Glomerular visceral epithelial cell (primary cell): ENCODE results near the gene ORC2.
"Not testable (repeated sequence)": the region's sequence is repeated elsewhere in the genome, so short reads cannot be mapped to it uniquely, and the experiment has no call there.

Experiments used
- DNase-seq: peaks from one replicate; pipeline ENCODE4 v3.0.0-alpha.2; 2016; ENCODE audit errors: extremely low spot score

Gene ORC2

DNA sequence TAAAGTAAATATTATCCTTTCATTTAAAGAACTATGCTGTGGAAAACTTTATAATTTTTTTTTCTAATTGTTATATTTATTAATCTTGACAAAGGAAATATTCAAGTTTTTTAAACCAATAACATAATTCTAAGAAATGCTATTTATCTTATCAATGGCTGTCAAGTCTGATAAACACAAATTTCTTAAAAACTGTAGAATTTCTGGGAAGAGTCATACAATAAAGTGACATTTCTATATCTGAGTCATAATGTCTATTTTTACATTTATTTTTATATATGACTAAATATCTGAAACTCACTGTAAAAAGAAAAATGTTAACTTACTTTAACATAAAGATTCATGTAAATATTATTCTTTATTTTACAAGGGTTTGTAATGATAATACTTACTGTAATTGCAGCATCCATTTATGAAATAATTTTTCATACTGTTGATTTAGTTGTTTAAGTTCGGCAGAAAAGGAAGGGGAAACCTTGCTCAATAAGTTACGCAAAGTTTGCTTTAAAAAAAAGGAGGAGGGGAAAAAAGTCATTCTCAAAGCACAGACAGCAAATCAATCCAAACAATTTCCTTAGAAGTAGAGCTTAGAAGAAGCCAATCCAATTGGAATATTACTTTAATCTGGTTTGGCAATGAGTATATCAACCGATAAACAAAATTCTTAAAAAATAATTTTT, 32.4 kb downstream of the ORC2 start:
- DNase-seq: no peak

DNA sequence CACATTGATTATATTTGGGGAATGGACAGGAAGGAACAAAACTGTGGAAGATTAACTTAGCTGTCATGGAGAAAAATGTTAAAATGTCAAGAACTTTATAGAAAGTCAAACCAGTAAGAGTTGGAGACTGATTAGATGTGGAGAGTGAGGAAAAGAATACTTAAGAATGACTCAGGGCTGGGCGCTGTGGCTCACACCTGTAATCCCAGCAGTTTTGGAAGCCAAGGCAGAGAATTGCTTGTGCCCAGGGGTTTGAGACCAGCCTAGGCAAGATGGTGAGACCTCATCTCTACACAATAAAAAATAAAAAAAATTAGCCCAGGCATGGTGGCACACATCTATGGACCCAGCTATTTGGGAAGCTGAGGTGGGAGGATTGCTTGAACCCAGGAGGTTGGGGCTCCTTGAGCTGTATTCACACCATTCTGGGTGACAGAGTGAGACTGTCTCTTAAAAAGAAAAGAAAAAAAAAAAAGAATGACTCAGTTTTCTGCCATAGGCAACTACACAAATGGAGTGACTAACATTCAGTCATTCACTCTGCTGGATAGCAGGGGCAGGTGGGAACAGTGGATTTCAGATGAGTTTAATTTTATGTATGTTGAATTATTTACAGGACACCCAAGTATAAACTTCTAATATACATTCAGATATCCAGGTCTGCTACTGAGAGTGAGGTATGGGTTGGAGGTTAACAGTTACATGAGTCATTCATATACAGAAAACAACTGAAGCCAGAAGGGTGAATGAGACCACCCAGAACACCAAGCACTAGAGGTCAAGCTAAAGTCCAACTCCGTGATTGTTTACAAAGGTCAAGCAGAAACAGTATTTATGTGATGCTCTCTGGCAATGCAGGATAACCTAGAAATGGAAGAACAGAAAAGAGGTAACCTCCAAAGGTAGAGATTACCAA, 33.9 kb downstream of the ORC2 start:
- no peak for DNase-seq

DNA sequence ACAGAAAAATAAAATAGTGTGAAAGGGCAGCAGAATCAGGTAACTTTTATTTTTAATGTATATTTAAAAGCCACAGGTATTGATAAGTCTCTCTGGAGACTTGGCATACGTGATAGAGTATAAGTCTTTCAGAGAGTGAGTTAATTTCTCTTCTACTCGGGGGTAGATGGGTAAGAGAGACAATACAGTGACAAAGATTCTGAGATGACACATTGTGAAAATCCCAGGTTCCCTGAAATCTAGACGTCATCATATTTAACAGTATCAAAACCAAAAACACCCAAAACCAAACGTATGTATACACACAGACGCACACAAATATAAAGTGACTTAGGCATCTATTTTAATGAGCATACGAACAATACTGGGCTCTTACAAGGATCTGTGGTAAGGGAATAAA, 41.0 kb downstream of the ORC2 start:
- no peak for DNase-seq

DNA sequence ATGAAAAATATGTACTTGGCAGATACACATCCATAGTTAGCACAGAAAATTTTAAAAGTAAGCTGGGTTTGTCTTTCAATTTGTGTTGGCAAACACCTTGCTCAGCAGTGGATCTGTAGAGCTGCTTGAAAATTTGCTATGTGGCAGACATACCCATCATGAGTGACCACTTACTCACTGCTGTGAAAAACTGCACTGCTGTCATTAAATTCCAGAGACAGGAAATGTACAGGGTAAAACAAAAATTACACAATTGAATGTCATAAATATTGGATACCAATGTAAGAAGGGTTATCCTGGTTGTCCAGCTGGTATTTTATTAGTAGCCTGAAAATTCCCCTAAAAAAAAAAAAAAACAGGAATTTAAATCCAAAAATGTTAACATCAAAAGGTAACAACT, 49.8 kb downstream of the ORC2 start:
- DNase-seq: no peak

DNA sequence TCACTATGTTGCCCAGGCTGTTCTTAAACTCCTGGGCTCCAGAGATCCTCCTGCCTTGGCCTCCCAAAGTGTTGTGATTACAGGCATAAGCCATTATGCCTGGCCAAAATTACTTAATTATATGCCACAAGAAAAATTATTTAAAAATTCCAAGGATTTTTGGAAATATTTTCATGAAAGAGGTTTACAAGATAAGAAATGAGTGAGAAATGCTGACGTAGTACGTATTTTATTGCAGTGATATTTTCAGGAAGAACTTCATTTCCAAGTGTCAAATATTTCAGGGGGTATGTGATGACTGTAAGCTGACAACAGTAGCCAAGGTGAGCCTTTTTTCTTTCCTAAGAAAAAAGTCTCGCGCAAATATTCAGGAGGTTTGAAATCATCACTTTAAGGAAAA, 53.5 kb downstream of the ORC2 start:
- no peak for DNase-seq

DNA sequence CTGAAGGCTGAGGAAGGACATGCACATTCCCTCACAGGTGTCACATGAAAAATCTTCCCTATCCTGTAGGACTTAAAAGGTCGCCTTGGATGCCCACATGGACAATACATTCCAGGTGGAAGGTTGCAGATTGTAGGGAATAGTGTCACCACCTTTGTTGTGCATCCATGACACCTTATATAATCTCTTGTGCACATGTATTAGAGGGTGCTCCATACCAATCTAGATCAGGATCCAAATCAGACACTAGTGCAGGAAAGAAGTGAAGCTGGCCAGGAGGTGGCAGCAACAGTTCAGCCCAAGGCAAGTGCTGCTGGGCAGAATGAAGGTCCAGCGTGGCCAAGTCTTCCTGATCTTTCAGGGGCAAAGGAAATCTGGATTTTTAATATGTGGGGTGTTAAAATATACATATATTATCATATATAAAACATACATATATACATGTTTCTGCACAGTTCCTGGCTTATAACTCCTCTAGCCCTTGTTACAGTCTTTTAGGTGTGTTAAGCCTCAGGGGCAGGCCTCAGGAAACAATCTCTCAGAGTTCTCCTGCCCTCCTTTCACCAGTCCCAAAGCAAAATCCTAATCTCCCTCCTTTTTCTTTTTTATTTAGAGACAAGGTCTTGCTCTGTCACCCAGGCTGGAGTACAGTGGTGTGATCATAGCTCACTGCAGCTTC, 57.7 kb downstream of the ORC2 start:
- DNase-seq: peak; percentile 79

DNA sequence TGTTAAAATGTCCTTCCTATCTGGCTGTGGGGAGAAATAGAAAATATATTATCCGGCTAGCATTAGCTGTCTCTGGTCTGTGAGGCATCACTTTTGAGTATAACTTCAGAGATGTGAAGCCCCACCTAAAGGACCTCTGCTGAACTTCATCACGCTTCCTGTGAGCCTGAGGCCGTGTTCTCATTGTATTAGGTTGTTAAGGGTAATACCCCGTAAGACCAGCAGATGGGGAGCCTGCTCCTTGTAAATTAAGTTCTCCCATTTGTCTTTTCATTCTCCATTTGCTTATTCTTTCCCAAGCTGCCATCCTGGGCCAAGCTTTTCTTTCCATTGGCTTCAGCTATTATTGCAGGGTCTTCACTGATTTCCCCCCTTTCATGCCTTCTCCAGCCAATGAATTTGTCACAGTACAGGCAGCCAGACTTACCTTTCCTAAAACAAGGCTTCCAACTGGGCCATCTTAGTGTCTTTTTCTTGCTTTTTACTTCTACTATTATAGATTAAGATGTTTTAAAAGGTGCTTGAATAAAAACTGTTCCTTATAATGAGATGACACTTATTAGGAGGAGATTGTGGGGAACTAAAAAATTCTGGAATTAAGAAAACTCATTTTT, 61.9 kb downstream of the ORC2 start:
- peak; percentile 93 for DNase-seq

DNA sequence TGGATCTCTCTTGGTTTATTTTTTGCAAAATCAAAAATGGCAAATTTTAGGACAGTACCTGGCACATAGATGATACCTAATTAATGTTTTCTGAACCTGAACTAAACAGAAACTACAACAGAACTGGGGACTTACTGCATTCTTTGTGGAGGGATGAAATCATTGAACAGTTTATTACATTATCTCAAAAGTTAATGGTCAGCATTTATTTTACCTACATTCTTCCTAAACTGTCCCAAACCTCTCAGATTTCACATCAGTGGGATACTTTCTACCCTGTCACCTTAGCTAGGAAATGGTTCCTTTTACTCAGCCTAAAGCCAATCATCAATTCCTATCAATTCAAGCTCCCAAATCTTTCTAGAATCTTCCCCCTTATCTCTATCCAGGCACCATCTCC, 64.0 kb downstream of the ORC2 start:
- DNase-seq: no peak

DNA sequence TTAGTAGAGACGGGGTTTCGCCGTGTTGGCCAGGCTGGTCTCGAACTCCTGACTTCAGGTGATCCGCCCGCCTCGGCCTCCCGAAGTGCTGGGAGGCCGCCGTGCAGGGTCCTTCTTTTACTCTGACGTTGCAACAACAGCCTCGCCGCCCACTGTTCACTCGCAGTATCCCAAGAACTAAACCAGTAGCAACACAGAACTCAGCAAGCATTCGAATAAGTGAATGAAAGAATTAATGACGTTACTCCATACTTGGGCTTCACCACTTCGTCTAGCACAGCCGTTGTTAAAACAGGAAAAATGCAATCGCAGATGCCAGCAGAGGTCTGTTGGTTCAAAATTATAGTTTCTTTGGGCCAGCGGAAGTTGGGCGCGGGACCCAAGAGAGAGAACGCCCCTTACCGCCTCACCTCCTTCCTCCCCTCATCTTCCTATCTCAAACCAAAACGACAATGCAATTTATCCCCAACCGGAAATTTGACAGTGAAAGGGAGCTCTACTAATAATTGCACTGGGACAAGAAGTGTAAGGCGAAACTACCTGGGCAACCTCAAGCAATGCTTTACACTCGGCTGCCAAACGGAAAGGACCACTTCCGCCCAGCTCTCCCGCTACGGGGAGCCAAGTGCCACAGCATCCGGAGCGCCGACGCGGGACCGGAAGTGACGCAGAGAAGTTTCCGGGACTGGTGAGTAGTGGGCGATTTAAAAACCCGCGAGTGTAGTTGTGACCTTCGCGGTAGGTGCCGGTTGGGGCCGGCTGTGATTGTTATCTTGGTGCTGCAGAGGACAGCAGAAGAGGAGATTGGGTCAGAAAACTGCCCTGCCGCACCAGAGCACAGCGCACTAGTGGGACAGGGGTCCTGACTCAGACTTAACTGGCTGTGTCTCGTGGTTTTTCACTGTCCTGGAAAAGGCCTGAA, 74.5 kb downstream of the ORC2 start, which contains the start of the genes NIF3L1 and PPIL3:
Gene NIF3L1 (plus strand): TSS at position 668 of the 922 bp plus-strand sequence. CDS start 2,573 bp downstream, outside the sequence.
Gene PPIL3 (minus strand): TSS at position 374 of the 922 bp plus-strand sequence. CDS start 1,462 bp downstream, outside the sequence.
- peak; percentile 98 for DNase-seq

DNA sequence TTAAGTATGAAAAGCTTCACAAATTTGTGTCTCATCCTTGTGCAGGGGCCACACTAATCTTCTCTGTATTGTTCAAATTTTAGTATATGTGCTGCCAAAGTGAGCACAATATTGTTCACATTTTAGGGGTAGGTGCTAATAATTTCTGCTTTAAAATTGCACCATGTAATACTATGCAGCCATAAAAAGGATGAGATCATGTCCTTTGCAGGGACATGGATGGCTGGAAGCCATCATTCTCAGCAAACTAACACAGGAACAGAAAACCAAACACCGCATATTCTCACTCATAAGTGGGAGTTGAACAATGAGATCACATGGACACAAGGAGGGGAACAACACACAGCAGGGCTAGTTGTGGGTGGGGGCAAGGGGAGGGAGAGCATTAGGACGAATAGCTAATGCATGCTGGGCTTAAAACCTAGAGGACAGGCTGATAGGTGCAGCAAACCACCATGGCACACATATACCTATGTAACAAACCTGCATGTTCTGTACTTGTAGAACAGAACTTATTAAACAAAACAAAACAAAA, 81.7 kb downstream of the ORC2 start:
- not testable (repeated sequence) for DNase-seq

DNA sequence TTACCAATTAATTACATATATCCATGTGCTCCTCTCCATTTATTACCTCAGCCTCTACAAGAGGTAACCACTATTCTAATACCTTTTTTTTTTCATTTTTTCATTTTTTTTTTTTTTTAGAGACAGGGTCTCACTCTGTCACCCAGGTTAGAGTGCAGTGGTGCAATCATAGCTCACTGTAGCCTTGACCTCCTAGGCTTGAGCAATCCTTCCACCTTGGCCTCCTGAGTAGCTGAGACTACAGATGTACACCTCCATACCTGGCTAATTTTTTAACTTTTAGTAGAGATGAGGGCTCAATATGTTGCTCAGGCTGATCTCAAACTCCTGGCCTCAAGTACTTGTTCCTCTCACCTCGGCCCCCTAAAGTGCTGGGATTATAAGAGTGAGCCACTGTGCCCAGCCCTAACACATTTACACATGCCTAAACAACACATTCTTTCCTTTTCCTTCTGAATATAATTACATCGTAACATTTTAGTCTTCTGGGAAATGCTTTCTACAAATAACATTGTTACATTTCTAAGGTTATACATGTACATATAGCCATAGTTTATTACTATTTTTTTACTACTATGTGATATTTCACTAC, 85.1 kb downstream of the ORC2 start:
- DNase-seq: no peak

DNA sequence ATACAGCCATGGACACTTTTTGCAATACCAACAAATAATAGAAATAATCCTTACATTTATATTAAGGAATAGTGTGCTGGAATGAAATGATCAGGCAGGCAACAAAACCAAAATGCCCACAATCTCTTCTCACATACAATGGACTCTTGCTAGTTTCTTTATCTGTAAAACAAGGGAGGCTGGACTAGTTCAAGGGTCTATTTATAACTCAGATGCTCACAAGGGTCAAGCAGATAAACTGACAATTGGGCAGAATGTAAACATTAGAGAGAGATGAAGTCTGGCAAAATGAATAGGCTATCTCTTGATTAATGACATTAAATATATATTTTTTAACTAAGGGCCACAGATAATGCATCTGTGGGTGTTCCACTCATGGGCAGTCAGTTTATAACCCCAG, 86.0 kb downstream of the ORC2 start:
- DNase-seq: no peak

DNA sequence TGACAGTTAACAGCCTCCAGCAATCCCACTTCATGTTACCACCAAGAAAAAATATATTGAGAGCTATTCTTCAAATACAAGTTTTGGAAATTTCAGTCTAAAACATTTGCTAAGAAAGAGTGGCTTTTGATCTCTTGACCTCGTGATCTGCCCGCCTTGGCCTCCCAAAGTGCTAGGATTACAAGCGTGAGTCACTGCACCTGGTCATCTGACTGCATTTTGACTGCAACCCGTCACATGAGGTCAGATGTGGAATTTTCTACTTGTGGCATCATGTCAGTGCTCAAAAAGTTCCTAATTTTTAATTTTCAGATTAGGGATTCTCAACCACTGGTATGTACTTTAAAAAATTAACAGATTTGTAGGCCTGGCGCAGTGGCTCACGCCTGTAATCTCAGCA, 89.9 kb downstream of the ORC2 start:
- no peak for DNase-seq

DNA sequence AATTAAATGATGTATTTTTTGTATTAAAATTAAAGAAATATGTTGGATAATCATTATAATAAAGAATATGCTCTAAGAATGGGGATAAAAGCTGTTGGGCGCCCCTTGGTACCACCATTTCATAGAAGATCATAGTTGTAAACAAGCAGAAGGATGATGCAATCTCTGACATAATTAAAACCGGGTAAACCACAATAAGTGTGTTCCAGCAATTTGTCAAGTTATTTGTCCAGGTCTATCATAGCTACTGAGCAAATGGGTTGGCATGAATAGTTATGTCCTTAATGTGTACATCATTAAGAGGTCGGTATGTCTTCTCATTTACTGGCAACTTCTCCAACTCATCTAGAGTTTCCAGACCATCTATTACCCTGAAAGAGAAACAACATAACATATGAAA, 92.3 kb downstream of the ORC2 start:
- DNase-seq: no peak

DNA sequence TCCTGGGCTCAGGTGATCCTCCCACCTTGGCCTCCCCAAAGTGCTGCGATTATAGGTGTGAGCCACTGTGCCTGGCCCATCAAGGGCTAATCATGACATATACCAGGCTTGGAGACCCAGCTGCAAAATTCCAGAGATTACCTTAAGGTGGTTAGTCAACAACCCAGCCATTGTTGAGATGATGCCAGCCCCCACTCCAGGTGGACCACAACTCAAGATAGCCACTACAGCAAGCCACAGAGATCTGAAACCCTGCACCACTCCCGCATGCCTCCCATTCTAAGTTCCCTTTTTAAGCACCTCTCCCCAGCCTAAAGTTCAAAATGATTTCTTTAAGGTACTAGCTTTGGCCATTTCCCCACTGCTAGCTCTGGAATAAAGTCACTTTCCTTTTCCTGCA, 94.4 kb downstream of the ORC2 start:
- DNase-seq: no peak

DNA sequence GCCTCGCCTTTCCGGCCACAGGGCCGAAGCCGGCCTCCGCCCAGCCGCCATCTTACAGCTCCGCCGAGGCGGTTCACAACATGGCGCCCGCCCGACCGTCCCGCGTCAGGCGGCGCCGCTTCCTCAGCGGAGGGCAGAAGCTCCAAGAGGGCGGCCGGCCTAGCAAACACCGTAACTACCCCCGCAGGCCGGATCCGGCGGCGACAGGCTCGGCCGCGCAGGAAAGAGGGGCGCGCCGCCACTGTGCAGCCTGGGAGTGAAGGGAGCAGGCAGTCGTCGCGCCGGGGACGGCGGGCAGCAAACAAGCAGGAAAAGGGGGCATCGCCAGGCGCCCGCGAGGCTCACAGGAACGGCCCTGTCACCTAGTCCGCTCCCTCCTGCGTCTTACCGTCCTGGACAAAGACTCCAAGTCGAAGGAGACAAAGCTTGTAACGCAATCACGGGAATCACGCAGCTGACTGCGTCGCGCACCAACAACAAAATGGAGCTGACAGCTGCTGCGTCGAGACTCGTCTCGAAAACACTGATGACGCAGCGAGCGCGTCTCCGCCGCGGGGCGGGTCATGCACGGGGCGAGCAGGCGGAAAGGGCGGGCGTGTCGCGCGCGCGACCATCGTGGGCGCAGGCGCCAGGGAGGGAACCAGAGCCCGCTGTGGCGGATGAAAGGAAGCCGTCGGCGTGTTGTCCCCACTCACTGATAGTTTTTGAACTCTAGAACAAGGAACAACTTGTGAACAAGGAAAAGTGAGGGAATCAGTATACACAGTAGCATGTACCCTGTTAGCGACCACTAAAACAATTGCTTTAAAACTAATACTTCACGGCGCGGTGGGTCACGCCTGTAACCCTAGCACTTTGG, 99.1 kb downstream of the ORC2 start, which contains the start of gene CLK1:
Gene CLK1 (minus strand): TSS at position 483 of the 859 bp plus-strand sequence. CDS start 2,796 bp downstream, outside the sequence.
- peak; percentile 92 for DNase-seq

DNA sequence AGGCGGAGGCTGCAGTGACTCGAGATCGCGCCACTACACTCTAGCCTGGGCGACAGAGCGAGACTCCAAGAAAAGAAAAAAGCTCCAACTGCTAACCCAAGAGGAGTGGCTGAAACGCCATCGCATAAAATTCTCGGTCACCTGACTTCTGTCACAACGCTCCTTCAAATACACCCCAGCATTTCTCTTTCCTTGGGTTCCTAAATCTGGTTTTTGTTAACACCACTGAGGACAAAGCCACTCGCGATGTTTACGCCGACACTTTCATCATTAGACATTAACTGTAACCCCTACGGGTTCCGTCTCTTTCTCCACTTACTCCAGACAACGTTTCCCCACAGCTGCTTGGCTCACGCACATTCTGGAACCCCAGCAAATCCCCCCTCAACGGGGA, 99.7 kb downstream of the ORC2 start:
- DNase-seq: peak; percentile 37

DNA sequence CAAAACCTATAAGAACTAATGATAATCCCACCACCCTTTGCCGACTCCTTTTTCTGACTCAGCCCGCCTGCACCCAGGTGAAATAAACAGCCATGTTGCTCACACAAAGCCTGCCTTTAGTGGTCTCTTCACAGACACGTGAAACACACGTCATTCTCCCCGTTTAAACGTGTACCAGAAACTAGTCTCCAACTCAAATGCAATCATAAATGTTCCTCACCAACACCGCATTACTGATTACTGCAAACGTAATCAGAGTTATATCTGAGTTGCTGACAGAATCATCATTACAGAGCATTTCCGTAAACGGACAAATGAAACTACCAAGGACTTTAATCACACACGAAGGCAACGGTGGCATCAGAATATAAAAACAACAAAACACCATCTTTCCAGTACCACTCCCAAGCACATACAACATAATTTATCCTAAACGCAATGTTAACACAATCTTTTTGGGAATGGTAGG, 100.9 kb downstream of the ORC2 start:
- DNase-seq: peak; percentile 56

DNA sequence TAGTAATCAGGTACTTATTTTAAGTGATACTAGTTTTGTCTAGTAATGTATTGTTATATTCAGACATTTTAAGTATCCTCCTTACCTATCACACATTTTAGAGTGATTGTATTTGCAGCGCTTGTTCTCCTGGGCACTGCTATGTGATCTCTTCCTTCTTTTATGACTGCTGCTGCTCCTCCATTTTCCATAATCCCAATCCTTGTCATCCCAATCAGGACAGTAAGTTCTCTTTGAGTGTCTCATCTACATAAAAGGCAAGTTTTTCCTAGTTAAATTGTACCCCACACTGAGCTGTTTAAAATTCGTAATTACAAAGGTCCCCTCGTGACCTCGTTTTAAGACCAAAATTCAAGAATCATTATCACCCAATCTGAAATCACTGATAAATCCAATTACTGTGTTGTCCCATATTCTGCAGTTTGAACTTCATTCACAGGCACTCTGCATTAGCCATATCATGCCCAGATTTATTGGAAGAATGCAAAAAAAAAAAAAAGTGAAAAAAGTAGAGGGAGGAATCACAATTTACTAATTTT, 101.8 kb downstream of the ORC2 start:
- DNase-seq: no peak
